HepG2 (cell line): ENCODE data around the gene CCND2. TPM values are rescaled to one million over a fixed set of nuclear protein-coding genes. Genes with fewer than 3 reads are reported as not detected.

Source experiments
- E2F1 ChIP-seq: sonication (generic); formaldehyde crosslinking; IDR thresholded peaks from 2 replicates; pipeline ENCODE4 v1.5.0; 2020; ENCODE audit warnings: missing genetic modification reagents
- PAXIP1 ChIP-seq: sonication (generic); formaldehyde crosslinking; conservative IDR thresholded peaks from 2 replicates; pipeline ENCODE4 v1.4.0; 2020; ENCODE audit warnings: mild to moderate bottlenecking, missing genetic modification reagents, moderate library complexity
- PBX2 ChIP-seq: IDR thresholded peaks from 2 replicates; pipeline ENCODE4 v1.6.1; 2016; ENCODE audit warnings: control low read depth
- PCBP2 ChIP-seq: fragments of 200-400 bp; formaldehyde crosslinking; optimal IDR thresholded peaks from 2 replicates; pipeline ENCODE3; 2018; ENCODE audit warnings: low read length, low read depth; ENCODE audit not compliant: poor library complexity, severe bottlenecking
- POLR2AphosphoS5 ChIP-seq: IDR thresholded peaks from 2 replicates; pipeline ENCODE4 v1.6.1; 2012; ENCODE audit warnings: low read depth, low read length
- SAP130 ChIP-seq: IDR thresholded peaks from 2 replicates; pipeline ENCODE4 v1.6.1; 2016; ENCODE audit warnings: low read depth
- SP140L ChIP-seq: sonication (generic); formaldehyde crosslinking; IDR thresholded peaks from 2 replicates; pipeline ENCODE4 v1.4.0; 2020; ENCODE audit warnings: missing genetic modification reagents, borderline replicate concordance
- U2AF1 ChIP-seq: fragments of 200-400 bp; formaldehyde crosslinking; optimal IDR thresholded peaks from 2 replicates; pipeline ENCODE3; 2017; ENCODE audit warnings: mild to moderate bottlenecking, low read depth, low read length
- ZC3H13 ChIP-seq: sonication (generic); formaldehyde crosslinking; IDR thresholded peaks from 2 replicates; pipeline ENCODE4 v1.8.1; 2023; ENCODE audit warnings: mild to moderate bottlenecking, missing genetic modification reagents, moderate library complexity
- ZNF10 ChIP-seq: sonication (generic); formaldehyde crosslinking; IDR thresholded peaks from 2 replicates; pipeline ENCODE4 v1.4.0; 2020; ENCODE audit warnings: mild to moderate bottlenecking, low read depth, missing genetic modification reagents, borderline replicate concordance
- ZNF143 ChIP-seq: sonication (generic); formaldehyde crosslinking; IDR thresholded peaks from 2 replicates; pipeline ENCODE4 v1.4.0; 2020; ENCODE audit warnings: missing genetic modification reagents
- ZNF570 ChIP-seq: sonication (generic); formaldehyde crosslinking; IDR thresholded peaks from 2 replicates; pipeline ENCODE4 v1.4.0; 2020; ENCODE audit warnings: mild to moderate bottlenecking, missing genetic modification reagents, borderline replicate concordance
- ZNF670 ChIP-seq: sonication (generic); formaldehyde crosslinking; IDR thresholded peaks from 2 replicates; pipeline ENCODE4 v1.8.0; 2022; ENCODE audit warnings: mild to moderate bottlenecking, missing genetic modification reagents, borderline replicate concordance
- ZNF772 ChIP-seq: sonication (generic); formaldehyde crosslinking; IDR thresholded peaks from 2 replicates; pipeline ENCODE4 v1.5.0; 2020; ENCODE audit warnings: mild to moderate bottlenecking, missing genetic modification reagents
- ZNF777 ChIP-seq: sonication (generic); formaldehyde crosslinking; IDR thresholded peaks from 2 replicates; pipeline ENCODE4 v1.4.0; 2020; ENCODE audit warnings: missing genetic modification reagents
- polyA plus RNA-seq, 8 experiments: library from polyadenylated mRNA; depleted of rRNA in 3 of 8; stranded (reverse) in 7 of 8; unstranded in 1 of 8; fragments of >200 nt; fragmentation: Illumina TruSeq in 4 of 8; extraction: Trizol in 4 of 8; gene quantifications; 2 replicates each; pipeline versions ENCODE4 v1.2.1 to v1.2.3, GENCODE V29; 2011 to 2016; ENCODE audit warnings: low read depth in 4 of 8, missing spikeins in 1 of 8, mixed read lengths in 1 of 8; ENCODE audit not compliant: insufficient read depth in 1 of 8
- total RNA-seq, 5 experiments: library from RNA; depleted of rRNA; stranded (reverse); fragments of >200 nt; fragmentation: Illumina TruSeq; extraction: Trizol; gene quantifications; 2 replicates each; pipeline ENCODE4 v1.2.3, GENCODE V29; 2016; ENCODE audit warnings: low read depth in 1 of 5
- TF ChIP-seq, protein P1 (sequence below): IDR thresholded peaks from 2 replicates; pipeline ENCODE4 v1.6.1; 2016
- TF ChIP-seq, protein P2 (sequence below): sonication (generic); formaldehyde crosslinking; IDR thresholded peaks from 2 replicates; pipeline ENCODE4; 2020; ENCODE audit warnings: missing genetic modification reagents, mild to moderate bottlenecking, borderline replicate concordance
- TF ChIP-seq, protein P3 (sequence below): IDR thresholded peaks from 2 replicates; pipeline ENCODE4 v1.6.1; 2016; ENCODE audit warnings: low read depth

CCND2 gene
- total and polyA plus RNA-seq, 2 of the 13 experiments (the other 11 are each of a cell fraction or from before 2014, with no cell fraction given) = 0.61 to 1.4 TPM

DNA sequence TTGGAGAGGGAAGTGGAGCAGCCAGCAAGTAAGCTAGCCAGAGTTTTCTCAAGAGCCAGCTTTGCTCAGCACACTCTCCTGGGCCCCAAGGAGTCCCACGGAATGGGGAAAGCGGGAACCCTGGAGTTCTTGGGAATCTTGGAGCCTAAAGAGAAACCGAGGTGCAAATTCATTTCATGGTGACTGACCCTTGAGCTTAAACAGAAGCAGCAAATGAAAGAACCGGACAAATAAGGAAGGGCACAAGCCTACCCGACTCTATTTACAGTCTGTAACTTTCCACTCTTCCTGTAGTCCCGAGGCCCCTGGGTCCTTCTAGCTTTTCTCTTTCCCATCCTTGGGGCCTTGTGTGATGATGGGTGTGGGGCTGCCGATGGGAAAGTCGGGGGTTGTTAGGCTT, 29.3 kb downstream of the CCND2 start (continued):
- TF ChIP-seq, protein P1, sequence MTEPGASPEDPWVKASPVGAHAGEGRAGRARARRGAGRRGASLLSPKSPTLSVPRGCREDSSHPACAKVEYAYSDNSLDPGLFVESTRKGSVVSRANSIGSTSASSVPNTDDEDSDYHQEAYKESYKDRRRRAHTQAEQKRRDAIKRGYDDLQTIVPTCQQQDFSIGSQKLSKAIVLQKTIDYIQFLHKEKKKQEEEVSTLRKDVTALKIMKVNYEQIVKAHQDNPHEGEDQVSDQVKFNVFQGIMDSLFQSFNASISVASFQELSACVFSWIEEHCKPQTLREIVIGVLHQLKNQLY (CRISPR knock-in tag) = no peak
- TF ChIP-seq PCBP2 (no peak), ZNF570 (CRISPR knock-in tag) (no peak), ZNF143 (CRISPR knock-in tag) (no peak), ZNF10 (CRISPR knock-in tag) (no peak), ZNF772 (CRISPR knock-in tag) (0 out of 2 replicates have a peak, but pooled peaks have one; percentile 31), SP140L (CRISPR knock-in tag) (no peak), PBX2 (no peak), ZC3H13 (CRISPR knock-in tag) (no peak), POLR2AphosphoS5 (peak; percentile 40; the same call in 1 of the 2 replicates), SAP130 (CRISPR knock-in tag) (no peak), U2AF1 (no peak), ZNF777 (CRISPR knock-in tag) (no peak), PAXIP1 (CRISPR knock-in tag) (peak; percentile 61), ZNF670 (CRISPR knock-in tag) (no peak), E2F1 (CRISPR knock-in tag) (no peak; the same call in 1 of the 2 replicates)
- TF ChIP-seq, protein P2, sequence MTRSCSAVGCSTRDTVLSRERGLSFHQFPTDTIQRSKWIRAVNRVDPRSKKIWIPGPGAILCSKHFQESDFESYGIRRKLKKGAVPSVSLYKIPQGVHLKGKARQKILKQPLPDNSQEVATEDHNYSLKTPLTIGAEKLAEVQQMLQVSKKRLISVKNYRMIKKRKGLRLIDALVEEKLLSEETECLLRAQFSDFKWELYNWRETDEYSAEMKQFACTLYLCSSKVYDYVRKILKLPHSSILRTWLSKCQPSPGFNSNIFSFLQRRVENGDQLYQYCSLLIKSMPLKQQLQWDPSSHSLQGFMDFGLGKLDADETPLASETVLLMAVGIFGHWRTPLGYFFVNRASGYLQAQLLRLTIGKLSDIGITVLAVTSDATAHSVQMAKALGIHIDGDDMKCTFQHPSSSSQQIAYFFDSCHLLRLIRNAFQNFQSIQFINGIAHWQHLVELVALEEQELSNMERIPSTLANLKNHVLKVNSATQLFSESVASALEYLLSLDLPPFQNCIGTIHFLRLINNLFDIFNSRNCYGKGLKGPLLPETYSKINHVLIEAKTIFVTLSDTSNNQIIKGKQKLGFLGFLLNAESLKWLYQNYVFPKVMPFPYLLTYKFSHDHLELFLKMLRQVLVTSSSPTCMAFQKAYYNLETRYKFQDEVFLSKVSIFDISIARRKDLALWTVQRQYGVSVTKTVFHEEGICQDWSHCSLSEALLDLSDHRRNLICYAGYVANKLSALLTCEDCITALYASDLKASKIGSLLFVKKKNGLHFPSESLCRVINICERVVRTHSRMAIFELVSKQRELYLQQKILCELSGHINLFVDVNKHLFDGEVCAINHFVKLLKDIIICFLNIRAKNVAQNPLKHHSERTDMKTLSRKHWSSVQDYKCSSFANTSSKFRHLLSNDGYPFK (CRISPR knock-in tag) = no peak
- TF ChIP-seq, protein P3, sequence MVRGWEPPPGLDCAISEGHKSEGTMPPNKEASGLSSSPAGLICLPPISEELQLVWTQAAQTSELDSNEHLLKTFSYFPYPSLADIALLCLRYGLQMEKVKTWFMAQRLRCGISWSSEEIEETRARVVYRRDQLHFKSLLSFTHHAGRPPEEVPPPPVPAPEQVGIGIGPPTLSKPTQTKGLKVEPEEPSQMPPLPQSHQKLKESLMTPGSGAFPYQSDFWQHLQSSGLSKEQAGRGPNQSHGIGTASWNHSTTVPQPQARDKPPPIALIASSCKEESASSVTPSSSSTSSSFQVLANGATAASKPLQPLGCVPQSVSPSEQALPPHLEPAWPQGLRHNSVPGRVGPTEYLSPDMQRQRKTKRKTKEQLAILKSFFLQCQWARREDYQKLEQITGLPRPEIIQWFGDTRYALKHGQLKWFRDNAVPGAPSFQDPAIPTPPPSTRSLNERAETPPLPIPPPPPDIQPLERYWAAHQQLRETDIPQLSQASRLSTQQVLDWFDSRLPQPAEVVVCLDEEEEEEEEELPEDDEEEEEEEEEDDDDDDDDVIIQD (CRISPR knock-in tag) = no peak
